H1 (cell line): ENCODE results near the gene RIN3. TPM values are rescaled to one million over a fixed set of nuclear protein-coding genes. Genes with fewer than 3 reads are reported as not detected.

Source experiments
- RAD21 ChIP-seq, 2 experiments: IDR thresholded peaks in 1 of 2; conservative IDR thresholded peaks in 1 of 2; 2 replicates each; pipeline ENCODE4 v1.6.1; 2011; ENCODE audit warnings: low read depth in 2 of 2, low read length in 2 of 2, improper control_type of control experiment in 1 of 2, inconsistent platforms in 1 of 2, mild to moderate bottlenecking in 1 of 2, moderate library complexity in 1 of 2
- SAP30 ChIP-seq: fragments of 300-600 bp; sonication (generic); IDR thresholded peaks from 2 replicates; pipeline ENCODE4 v1.7.1; 2012; ENCODE audit warnings: low read length, moderate library complexity, mild to moderate bottlenecking, inconsistent platforms; ENCODE audit not compliant: insufficient read depth, insufficient replicate concordance
- polyA plus RNA-seq, 7 experiments: library from polyadenylated mRNA; depleted of rRNA in 3 of 7; stranded (reverse) in 5 of 7; unstranded in 2 of 7; fragments of >200 nt in 5 of 7; fragments of 200-250 nt in 2 of 7; gene quantifications; 1 replicate in 5 of 7; 2 replicates in 1 of 7; 4 replicates in 1 of 7; pipeline versions ENCODE4 v1.2.1 to v1.2.3, GENCODE V29; 2011 to 2013; ENCODE audit warnings: missing spikeins in 2 of 7, mixed read lengths in 2 of 7
- total RNA-seq: library from RNA; stranded (reverse); fragmentation: NEBNext Ultra II Directional; extraction: Animal tissue kit (Norgen Biotek cat#: 25700); gene quantifications from 2 replicates; pipeline ENCODE4 v1.2.1, GENCODE V29; 2021

Gene RIN3
- total and polyA plus RNA-seq, 2 of the 8 experiments (the other 6 are each of a cell fraction or from before 2014, with no cell fraction given): 0.59 to 1.5 TPM

DNA sequence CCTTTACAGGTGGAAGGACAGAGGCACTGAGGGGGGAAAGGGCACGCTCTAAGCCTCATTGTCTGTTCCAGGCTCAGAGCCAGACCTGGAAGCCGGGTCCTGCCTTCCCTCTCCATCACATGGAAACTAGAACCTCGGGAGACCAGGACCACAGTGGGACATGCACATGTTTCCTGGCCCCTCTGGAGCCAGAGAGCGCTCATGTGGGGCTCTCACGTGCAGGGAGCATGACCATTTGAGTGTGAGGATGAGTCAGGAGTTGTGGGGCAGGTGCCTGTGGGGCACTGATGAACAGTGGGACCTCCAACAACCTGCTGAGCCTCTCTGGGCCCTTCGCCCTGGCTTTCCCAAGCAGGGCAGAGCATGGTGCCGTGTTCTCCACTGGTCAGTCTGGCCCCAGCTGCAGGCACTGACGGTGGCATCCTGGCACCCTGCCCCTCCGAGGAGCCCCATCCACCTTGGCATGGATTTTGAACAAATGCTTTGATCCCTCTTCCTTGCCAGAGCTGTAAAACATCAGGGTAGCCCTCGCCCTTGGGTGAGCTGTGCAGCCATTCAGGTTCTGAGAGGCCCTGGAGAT is 100.2 kb downstream of the RIN3 start (continued):
- TF ChIP-seq RAD21 (IDR thresholded peaks at IDR 0.05 in 1 of 2, conservative IDR thresholded peaks at IDR 0.05 in 1 of 2; ENCODE audit: low read depth in 2 of 2, low read length in 2 of 2) (no peak), SAP30 (no peak)
- TF ChIP-seq, all 59 proteins: peak for 0
